ENCODE measurements around the gene EQTN. TPM values are rescaled to one million over a fixed set of nuclear protein-coding genes. Genes with fewer than 3 reads are reported as not detected.
A peak's percentile ranks its signal among the peaks of the same experiment; 100 is the strongest.

EQTN gene
- total RNA-seq, 4 donors from 2014 or later = 0.42 TPM; not detected in 3

DNA sequence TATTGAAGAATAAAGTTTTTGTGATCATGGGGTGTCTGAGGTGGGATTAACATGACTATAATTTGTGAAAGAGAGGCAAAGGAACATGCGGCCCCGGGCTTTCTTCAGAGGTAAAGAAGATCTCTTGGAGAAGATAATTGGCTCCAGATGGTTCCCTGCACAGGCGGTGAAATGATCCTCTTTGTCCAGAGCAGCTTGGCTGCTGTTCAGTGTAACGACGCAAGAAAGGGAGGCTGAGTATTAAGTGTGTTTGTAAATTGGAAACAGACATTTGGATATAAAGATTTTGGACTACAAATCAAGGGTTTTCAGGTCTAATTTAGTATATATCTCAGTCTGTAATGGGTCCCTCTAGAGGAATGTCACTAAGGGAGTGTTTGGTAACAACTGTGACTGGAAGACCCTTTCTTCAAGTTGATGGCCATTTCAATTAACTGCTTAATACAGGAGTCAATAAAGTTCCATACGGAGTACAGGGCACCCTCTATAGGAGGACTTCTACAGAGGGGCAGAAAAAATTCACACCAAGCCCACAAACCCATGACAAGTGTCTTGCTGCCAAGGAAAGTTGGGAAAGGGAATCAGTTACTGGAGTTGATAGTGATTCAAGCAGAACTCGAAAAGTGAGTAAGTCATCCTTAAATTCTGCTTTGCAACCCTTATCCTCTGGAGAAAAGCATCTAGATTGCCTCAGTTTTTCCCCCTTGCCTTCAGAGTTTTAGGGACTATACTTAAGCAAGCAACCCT is 4.1 kb downstream of the EQTN start:
- TF ChIP-seq POLR2A (IDR thresholded peaks at IDR 0.05) (no peak), CTCF (IDR thresholded peaks at IDR 0.05) (no peak)
- WGBS, 2 donors = 49 to 67% methylated on average over 7 of the region's 7 CpGs
- H3K4me3 ChIP-seq (ENCODE audit: low read depth, poor library complexity, severe bottlenecking) = no peak overlapping the region
- intact Hi-C loops (cut with DNase I; ENCODE audit: low total_unique reads) = no loop called here
- peak; percentile 63 to 88 for DNase-seq (ENCODE audit: low spot score in 2 of 2)

- H3K4me3 ChIP-seq (ENCODE audit: low read depth, poor library complexity, severe bottlenecking) = no peak overlapping the region
- TF ChIP-seq POLR2A (IDR thresholded peaks at IDR 0.05) = no peak
- TF ChIP-seq CTCF (IDR thresholded peaks at IDR 0.05) = no peak
- DNase-seq (ENCODE audit: low spot score in 2 of 2) = no peak
- intact Hi-C loops (cut with DNase I; ENCODE audit: low total_unique reads) = no loop called here
- WGBS, 2 donors = 90 to 91% methylated on average over 8 of the region's 8 CpGs
Observed at GRCh38 chr9:27291292-27291691, 5.7 kb downstream of the EQTN start.

GRCh38 chr9:27282269-27282668 is 14.7 kb downstream of the EQTN start:
- WGBS, 2 donors = 77 to 82% methylated on average over 7 of the region's 7 CpGs
- intact Hi-C loops (cut with DNase I; ENCODE audit: low total_unique reads) = no loop called here
- no peak for TF ChIP-seq CTCF (IDR thresholded peaks at IDR 0.05)
- no peak for TF ChIP-seq POLR2A (IDR thresholded peaks at IDR 0.05)
- DNase-seq (ENCODE audit: low spot score in 2 of 2) = no peak
- H3K4me3 ChIP-seq (ENCODE audit: low read depth, poor library complexity, severe bottlenecking) = no peak overlapping the region

DNA sequence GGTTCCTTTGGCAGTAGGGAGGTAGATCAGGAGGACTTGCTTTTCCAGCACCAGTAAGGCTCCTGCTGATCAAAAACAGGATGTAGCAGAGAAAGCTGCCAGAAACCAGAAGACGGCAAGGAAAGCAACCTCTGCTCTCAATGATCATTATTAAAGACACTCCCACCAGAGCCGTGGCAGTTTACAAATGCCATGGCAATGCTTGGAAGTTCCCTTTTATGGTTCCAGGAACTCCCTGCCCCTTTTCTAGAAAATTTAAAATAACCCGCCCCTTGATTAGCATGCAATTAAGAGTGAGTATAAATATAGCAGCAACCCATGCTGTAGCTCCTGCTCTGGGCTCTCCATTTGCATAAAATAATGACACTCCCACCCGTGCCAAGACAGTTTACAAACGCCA is 16.1 kb downstream of the EQTN start:
- 5 to 13% methylated on average over 5 of the region's 5 CpGs for WGBS, 2 donors
- no peak overlapping the region for H3K4me3 ChIP-seq (ENCODE audit: low read depth, poor library complexity, severe bottlenecking)
- no peak for TF ChIP-seq CTCF (IDR thresholded peaks at IDR 0.05)
- no peak for TF ChIP-seq POLR2A (IDR thresholded peaks at IDR 0.05)
- intact Hi-C loops (cut with DNase I; ENCODE audit: low total_unique reads) = no loop called here
- DNase-seq (ENCODE audit: low spot score in 2 of 2) = no peak

- no peak for DNase-seq (ENCODE audit: low spot score in 2 of 2)
- TF ChIP-seq POLR2A (IDR thresholded peaks at IDR 0.05) (no peak), CTCF (IDR thresholded peaks at IDR 0.05) (no peak)
- 94 to 95% methylated on average over 16 of the region's 16 CpGs for WGBS, 2 donors
- no peak overlapping the region for H3K4me3 ChIP-seq (ENCODE audit: low read depth, poor library complexity, severe bottlenecking)
- intact Hi-C loops (cut with DNase I; ENCODE audit: low total_unique reads) = no loop called here
Observed at GRCh38 chr9:27280249-27280648, 16.7 kb downstream of the EQTN start.

DNA sequence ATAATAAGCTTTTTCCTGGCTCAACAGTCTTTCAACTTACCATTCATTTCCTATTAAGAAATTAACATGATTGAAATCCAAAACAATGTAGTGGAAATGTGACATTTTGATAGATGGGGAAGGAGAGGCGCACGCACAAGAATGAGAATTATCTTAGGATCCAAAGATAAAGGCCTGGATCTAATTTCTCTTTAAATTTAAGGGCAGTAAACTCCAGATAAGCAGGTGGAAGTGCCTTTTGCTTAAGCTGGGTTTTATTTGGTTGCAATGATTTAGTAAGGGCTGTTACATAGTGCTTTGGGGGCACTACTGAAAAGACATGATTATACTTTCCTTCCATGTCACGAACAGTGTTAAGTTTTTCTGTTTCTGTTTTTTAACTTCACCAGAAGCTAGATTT is 17.3 kb downstream of the EQTN start:
- DNase-seq (ENCODE audit: low spot score in 2 of 2) = no peak
- intact Hi-C loops (cut with DNase I; ENCODE audit: low total_unique reads) = loop anchor here (10.0 kb wide), 1 partner anchor 235 kb away; no protein-coding TSS in a partner anchor
- 86 to 91% methylated on average over 3 of the region's 3 CpGs for WGBS, 2 donors
- no peak overlapping the region for H3K4me3 ChIP-seq (ENCODE audit: low read depth, poor library complexity, severe bottlenecking)
- TF ChIP-seq CTCF (IDR thresholded peaks at IDR 0.05) (no peak), POLR2A (IDR thresholded peaks at IDR 0.05) (no peak)

Measured in lower leg skin (tissue), 4 donors.